ENCODE measurements around the gene OSBP.

- TF ChIP-seq POLR2A (IDR thresholded peaks at IDR 0.05) = no peak
- TF ChIP-seq, protein P1, sequence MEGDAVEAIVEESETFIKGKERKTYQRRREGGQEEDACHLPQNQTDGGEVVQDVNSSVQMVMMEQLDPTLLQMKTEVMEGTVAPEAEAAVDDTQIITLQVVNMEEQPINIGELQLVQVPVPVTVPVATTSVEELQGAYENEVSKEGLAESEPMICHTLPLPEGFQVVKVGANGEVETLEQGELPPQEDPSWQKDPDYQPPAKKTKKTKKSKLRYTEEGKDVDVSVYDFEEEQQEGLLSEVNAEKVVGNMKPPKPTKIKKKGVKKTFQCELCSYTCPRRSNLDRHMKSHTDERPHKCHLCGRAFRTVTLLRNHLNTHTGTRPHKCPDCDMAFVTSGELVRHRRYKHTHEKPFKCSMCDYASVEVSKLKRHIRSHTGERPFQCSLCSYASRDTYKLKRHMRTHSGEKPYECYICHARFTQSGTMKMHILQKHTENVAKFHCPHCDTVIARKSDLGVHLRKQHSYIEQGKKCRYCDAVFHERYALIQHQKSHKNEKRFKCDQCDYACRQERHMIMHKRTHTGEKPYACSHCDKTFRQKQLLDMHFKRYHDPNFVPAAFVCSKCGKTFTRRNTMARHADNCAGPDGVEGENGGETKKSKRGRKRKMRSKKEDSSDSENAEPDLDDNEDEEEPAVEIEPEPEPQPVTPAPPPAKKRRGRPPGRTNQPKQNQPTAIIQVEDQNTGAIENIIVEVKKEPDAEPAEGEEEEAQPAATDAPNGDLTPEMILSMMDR (IDR thresholded peaks at IDR 0.05) = no peak
Observed at GRCh38 chr11:59560290-59560701, 55.3 kb downstream of the OSBP start.

All from esophagus squamous epithelium (tissue), 4 donors.